HEK293 (cell line): ENCODE measurements around the gene SLC39A11.

Experiments used
- CTCF ChIA-PET: fragments of 350-600 bp; formaldehyde crosslinking; extraction: SDS; loops from one replicate; lab custom pipeline; 2021; ENCODE audit warnings: antibody characterized with exemption; lab: Yijun Ruan, JAX
- POLR2A ChIA-PET: fragments of 300-600 bp; formaldehyde crosslinking; extraction: SDS; loops from one replicate; lab custom pipeline; 2020; ENCODE audit warnings: antibody characterized with exemption, inconsistent platforms; lab: Yijun Ruan, JAX
- H3K27ac ChIP-seq: fragments of 200-500 bp; sonication (Bioruptor generic); 2 replicates; pipeline ENCODE4 v1.5.1; 2014; ENCODE audit warnings: low read depth, low read length, control low read depth, inconsistent platforms; ENCODE audit errors: extremely low read depth
- H3K36me3 ChIP-seq, 2 experiments: fragments of 200-500 bp in 1 of 2; sonication (Bioruptor generic) in 1 of 2; 1 replicate in 1 of 2; 2 replicates in 1 of 2; pipeline ENCODE4 v1.5.1; 2014 to 2017; ENCODE audit warnings: inconsistent platforms in 2 of 2, low read length in 2 of 2; ENCODE audit not compliant: control insufficient read depth in 2 of 2, insufficient read depth in 1 of 2
- H3K4me1 ChIP-seq: fragments of 200-500 bp; sonication (Bioruptor generic); 2 replicates; pipeline ENCODE4 v1.5.1; 2014; ENCODE audit warnings: mild to moderate bottlenecking, low read length, inconsistent platforms; ENCODE audit not compliant: control insufficient read depth, insufficient read depth
- H3K4me3 ChIP-seq: 2 replicates; pipeline ENCODE4 v1.5.1; 2011; ENCODE audit warnings: low read depth, mild to moderate bottlenecking, control low read depth, low read length, moderate library complexity
- H3K9me3 ChIP-seq: fragments of 200-500 bp; sonication (Bioruptor generic); 2 replicates; pipeline ENCODE4 v1.5.1; 2014; ENCODE audit warnings: low read depth, low read length, inconsistent platforms; ENCODE audit not compliant: control insufficient read depth, insufficient read depth
- GLI2 ChIP-seq: fragments of 450-650 bp; formaldehyde crosslinking; IDR thresholded peaks from 2 replicates; pipeline ENCODE4; 2017; ENCODE audit warnings: missing biosample characterization, missing genetic modification characterization, low read depth, borderline replicate concordance
- HOXC10 ChIP-seq: sonication (generic); formaldehyde crosslinking; IDR thresholded peaks from 2 replicates; pipeline ENCODE4 v1.8.1; 2023; ENCODE audit warnings: mild to moderate bottlenecking, missing genetic modification reagents
- ZIC2 ChIP-seq: fragments of 450-650 bp; formaldehyde crosslinking; IDR thresholded peaks from 2 replicates; pipeline ENCODE4 v1.5.1; 2016; ENCODE audit warnings: missing biosample characterization, missing genetic modification characterization
- ZNF175 ChIP-seq: fragments of 450-650 bp; formaldehyde crosslinking; IDR thresholded peaks from 2 replicates; pipeline ENCODE4 v1.5.1; 2016; ENCODE audit warnings: missing biosample characterization, missing genetic modification characterization
- ZNF223 ChIP-seq: fragments of 450-650 bp; formaldehyde crosslinking; IDR thresholded peaks from 2 replicates; pipeline ENCODE4 v1.5.1; 2016; ENCODE audit warnings: missing biosample characterization, missing genetic modification characterization
- ZNF266 ChIP-seq: fragments of 450-650 bp; formaldehyde crosslinking; IDR thresholded peaks from 2 replicates; pipeline ENCODE4 v1.5.1; 2016; ENCODE audit warnings: missing biosample characterization, missing genetic modification characterization, low read depth
- ZNF350 ChIP-seq: fragments of 450-650 bp; formaldehyde crosslinking; IDR thresholded peaks from 2 replicates; pipeline ENCODE4 v1.5.0; 2017; ENCODE audit warnings: missing biosample characterization, mild to moderate bottlenecking, missing genetic modification characterization
- ZNF354C ChIP-seq: fragments of 450-650 bp; formaldehyde crosslinking; IDR thresholded peaks from 2 replicates; pipeline ENCODE4 v1.5.1; 2016; ENCODE audit warnings: missing biosample characterization, missing genetic modification characterization, low read depth, borderline replicate concordance
- ZNF530 ChIP-seq: fragments of 450-650 bp; formaldehyde crosslinking; IDR thresholded peaks from 2 replicates; pipeline ENCODE4 v1.5.1; 2016; ENCODE audit warnings: low read depth, missing biosample characterization, missing genetic modification characterization
- ZNF544 ChIP-seq: fragments of 450-650 bp; formaldehyde crosslinking; IDR thresholded peaks from 2 replicates; pipeline ENCODE4 v1.5.0; 2017; ENCODE audit warnings: missing biosample characterization, missing genetic modification characterization
- ZNF555 ChIP-seq: fragments of 450-650 bp; formaldehyde crosslinking; conservative IDR thresholded peaks from 2 replicates; pipeline ENCODE4 v1.5.1; 2017; ENCODE audit warnings: missing biosample characterization, mild to moderate bottlenecking, missing genetic modification characterization, inconsistent platforms
- ZNF707 ChIP-seq: fragments of 450-650 bp; formaldehyde crosslinking; IDR thresholded peaks from 2 replicates; pipeline ENCODE4 v1.5.1; 2016; ENCODE audit warnings: missing biosample characterization, missing genetic modification characterization
- ZSCAN16 ChIP-seq: fragments of 450-650 bp; formaldehyde crosslinking; IDR thresholded peaks from 2 replicates; pipeline ENCODE4 v1.5.1; 2016; ENCODE audit warnings: missing biosample characterization, missing genetic modification characterization
- ZSCAN30 ChIP-seq: fragments of 450-650 bp; IDR thresholded peaks from 2 replicates; pipeline ENCODE4 v1.5.1; 2018; ENCODE audit warnings: missing biosample characterization, mild to moderate bottlenecking, missing genetic modification characterization, moderate library complexity
- TF ChIP-seq, protein P1 (sequence below): fragments of 450-650 bp; IDR thresholded peaks from 2 replicates; pipeline ENCODE4 v1.5.1; 2018; ENCODE audit warnings: missing biosample characterization, mild to moderate bottlenecking, missing genetic modification characterization
- TF ChIP-seq, protein P2 (sequence below): fragments of 450-650 bp; formaldehyde crosslinking; IDR thresholded peaks from 2 replicates; pipeline ENCODE4 v1.5.1; 2017; ENCODE audit warnings: missing biosample characterization, mild to moderate bottlenecking, missing genetic modification characterization, moderate library complexity
- TF ChIP-seq, protein P3 (sequence below): fragments of 450-650 bp; formaldehyde crosslinking; IDR thresholded peaks from 2 replicates; pipeline ENCODE4 v1.5.1; 2016; ENCODE audit warnings: missing biosample characterization, missing genetic modification characterization
- TF ChIP-seq, protein P4 (sequence below): fragments of 450-650 bp; formaldehyde crosslinking; IDR thresholded peaks from 2 replicates; pipeline ENCODE4 v1.5.1; 2016; ENCODE audit warnings: missing biosample characterization, missing genetic modification characterization
- TF ChIP-seq, protein P5 (sequence below): fragments of 450-650 bp; formaldehyde crosslinking; IDR thresholded peaks from 2 replicates; pipeline ENCODE4 v1.5.1; 2016; ENCODE audit warnings: missing biosample characterization, missing genetic modification characterization
- TF ChIP-seq, protein P6 (sequence below): fragments of 450-650 bp; formaldehyde crosslinking; IDR thresholded peaks from 2 replicates; pipeline ENCODE4 v1.5.1; 2016; ENCODE audit warnings: missing biosample characterization, missing genetic modification characterization, low read depth

The SLC39A11 gene

DNA sequence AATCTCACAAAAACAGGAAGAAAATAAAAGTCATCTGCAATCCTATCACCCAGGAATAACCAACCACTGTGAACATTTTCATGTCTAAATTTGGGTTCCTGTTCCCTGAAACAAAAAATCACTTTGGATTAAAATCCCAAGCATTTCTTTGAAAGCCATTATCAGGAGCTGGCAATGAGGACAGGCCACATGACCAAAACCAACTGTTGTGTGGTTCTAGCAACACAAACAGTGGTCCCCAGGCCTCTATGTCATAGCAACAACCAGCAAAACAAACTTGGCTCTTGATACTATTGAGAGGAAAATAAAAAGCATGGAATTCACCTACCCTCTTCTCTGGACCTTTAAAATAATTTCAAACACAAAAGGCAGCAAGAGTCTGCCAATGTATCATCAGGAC is 252.5 kb downstream of the SLC39A11 start (continued):
- TF ChIP-seq ZIC2 (no peak), GLI2 (tag by site-specific recombination) (no peak)
- TF ChIP-seq, protein P1, sequence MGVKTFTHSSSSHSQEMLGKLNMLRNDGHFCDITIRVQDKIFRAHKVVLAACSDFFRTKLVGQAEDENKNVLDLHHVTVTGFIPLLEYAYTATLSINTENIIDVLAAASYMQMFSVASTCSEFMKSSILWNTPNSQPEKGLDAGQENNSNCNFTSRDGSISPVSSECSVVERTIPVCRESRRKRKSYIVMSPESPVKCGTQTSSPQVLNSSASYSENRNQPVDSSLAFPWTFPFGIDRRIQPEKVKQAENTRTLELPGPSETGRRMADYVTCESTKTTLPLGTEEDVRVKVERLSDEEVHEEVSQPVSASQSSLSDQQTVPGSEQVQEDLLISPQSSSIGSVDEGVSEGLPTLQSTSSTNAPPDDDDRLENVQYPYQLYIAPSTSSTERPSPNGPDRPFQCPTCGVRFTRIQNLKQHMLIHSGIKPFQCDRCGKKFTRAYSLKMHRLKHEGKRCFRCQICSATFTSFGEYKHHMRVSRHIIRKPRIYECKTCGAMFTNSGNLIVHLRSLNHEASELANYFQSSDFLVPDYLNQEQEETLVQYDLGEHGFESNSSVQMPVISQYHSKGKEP (tag by site-specific recombination): no peak

DNA sequence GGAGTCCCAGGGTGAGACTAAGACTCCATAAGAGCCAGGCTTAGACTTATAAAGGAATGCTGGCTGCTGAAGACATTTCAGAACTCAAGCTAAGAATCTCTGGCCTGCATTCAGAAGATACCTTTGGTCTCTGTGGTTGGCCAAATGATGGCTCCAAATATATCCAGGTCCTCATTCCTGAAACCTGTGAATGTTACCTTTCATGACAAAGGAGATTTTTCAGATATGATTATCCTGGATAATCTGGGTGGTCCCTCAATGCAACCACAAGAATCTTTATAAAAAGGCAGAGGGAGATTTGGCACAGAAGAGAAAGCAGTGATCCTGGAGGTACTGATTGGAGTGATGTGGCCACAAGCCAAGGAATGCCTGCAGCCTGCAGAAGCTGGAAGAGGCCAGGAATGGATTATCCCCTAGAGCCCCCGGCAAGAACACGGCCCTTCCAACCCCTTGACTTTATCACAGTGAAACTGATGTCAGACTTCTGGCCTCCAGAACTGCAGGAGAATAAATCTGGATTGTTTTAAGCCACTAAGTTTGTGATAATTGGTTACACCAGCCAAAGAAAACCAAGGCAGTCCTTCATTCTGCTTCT is 253.3 kb downstream of the SLC39A11 start:
- Histone ChIP-seq H3K36me3 (no peaks in the 10 kb centered on the region; a peak in 1 of 3 replicates), H3K9me3 (no peaks in the 10 kb centered on the region), H3K27ac (no peak overlapping the region), H3K4me3 (no peak overlapping the region), H3K4me1 (no peaks in the 10 kb centered on the region)
- TF ChIP-seq ZNF530 (tag by site-specific recombination): no peak
- no peak for TF ChIP-seq ZNF544 (tag by site-specific recombination)
- TF ChIP-seq, protein P2, sequence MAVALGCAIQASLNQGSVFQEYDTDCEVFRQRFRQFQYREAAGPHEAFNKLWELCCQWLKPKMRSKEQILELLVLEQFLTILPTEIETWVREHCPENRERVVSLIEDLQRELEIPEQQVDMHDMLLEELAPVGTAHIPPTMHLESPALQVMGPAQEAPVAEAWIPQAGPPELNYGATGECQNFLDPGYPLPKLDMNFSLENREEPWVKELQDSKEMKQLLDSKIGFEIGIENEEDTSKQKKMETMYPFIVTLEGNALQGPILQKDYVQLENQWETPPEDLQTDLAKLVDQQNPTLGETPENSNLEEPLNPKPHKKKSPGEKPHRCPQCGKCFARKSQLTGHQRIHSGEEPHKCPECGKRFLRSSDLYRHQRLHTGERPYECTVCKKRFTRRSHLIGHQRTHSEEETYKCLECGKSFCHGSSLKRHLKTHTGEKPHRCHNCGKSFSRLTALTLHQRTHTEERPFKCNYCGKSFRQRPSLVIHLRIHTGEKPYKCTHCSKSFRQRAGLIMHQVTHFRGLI (tag by site-specific recombination): no peak
- TF ChIP-seq, protein P3, sequence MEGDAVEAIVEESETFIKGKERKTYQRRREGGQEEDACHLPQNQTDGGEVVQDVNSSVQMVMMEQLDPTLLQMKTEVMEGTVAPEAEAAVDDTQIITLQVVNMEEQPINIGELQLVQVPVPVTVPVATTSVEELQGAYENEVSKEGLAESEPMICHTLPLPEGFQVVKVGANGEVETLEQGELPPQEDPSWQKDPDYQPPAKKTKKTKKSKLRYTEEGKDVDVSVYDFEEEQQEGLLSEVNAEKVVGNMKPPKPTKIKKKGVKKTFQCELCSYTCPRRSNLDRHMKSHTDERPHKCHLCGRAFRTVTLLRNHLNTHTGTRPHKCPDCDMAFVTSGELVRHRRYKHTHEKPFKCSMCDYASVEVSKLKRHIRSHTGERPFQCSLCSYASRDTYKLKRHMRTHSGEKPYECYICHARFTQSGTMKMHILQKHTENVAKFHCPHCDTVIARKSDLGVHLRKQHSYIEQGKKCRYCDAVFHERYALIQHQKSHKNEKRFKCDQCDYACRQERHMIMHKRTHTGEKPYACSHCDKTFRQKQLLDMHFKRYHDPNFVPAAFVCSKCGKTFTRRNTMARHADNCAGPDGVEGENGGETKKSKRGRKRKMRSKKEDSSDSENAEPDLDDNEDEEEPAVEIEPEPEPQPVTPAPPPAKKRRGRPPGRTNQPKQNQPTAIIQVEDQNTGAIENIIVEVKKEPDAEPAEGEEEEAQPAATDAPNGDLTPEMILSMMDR (tag by site-specific recombination): no peak
- TF ChIP-seq, protein P4, sequence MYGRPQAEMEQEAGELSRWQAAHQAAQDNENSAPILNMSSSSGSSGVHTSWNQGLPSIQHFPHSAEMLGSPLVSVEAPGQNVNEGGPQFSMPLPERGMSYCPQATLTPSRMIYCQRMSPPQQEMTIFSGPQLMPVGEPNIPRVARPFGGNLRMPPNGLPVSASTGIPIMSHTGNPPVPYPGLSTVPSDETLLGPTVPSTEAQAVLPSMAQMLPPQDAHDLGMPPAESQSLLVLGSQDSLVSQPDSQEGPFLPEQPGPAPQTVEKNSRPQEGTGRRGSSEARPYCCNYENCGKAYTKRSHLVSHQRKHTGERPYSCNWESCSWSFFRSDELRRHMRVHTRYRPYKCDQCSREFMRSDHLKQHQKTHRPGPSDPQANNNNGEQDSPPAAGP: no peak
- TF ChIP-seq ZNF707: no peak
- TF ChIP-seq ZSCAN30: no peak
- TF ChIP-seq ZNF350 (tag by site-specific recombination): no peak
- TF ChIP-seq ZNF223 (tag by site-specific recombination): no peak
- no peak for TF ChIP-seq ZSCAN16
- TF ChIP-seq, protein P5, sequence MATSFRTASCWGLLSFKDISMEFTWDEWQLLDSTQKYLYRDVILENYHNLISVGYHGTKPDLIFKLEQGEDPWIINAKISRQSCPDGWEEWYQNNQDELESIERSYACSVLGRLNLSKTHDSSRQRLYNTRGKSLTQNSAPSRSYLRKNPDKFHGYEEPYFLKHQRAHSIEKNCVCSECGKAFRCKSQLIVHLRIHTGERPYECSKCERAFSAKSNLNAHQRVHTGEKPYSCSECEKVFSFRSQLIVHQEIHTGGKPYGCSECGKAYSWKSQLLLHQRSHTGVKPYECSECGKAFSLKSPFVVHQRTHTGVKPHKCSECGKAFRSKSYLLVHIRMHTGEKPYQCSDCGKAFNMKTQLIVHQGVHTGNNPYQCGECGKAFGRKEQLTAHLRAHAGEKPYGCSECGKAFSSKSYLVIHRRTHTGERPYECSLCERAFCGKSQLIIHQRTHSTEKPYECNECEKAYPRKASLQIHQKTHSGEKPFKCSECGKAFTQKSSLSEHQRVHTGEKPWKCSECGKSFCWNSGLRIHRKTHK (tag by site-specific recombination): no peak
- TF ChIP-seq, protein P6, sequence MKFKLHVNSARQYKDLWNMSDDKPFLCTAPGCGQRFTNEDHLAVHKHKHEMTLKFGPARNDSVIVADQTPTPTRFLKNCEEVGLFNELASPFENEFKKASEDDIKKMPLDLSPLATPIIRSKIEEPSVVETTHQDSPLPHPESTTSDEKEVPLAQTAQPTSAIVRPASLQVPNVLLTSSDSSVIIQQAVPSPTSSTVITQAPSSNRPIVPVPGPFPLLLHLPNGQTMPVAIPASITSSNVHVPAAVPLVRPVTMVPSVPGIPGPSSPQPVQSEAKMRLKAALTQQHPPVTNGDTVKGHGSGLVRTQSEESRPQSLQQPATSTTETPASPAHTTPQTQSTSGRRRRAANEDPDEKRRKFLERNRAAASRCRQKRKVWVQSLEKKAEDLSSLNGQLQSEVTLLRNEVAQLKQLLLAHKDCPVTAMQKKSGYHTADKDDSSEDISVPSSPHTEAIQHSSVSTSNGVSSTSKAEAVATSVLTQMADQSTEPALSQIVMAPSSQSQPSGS (tag by site-specific recombination): no peak
- TF ChIP-seq HOXC10 (CRISPR knock-in tag): no peak
- no peak for TF ChIP-seq ZNF555 (tag by site-specific recombination)
- TF ChIP-seq ZNF354C: no peak
- TF ChIP-seq ZNF175 (tag by site-specific recombination): no peak
- TF ChIP-seq ZNF266: no peak
- CTCF ChIA-PET: no interaction called here
- POLR2A ChIA-PET: no interaction called here
